HEK293T (cell line): Measurements from ENCODE around the gene EHBP1.

ENCODE experiments used
- ARNT ChIP-seq: fragments of 450-650 bp; IDR thresholded peaks from 2 replicates; pipeline ENCODE4 v1.6.1; 2017; ENCODE audit warnings: mild to moderate bottlenecking
- BHLHE40 ChIP-seq: fragments of 450-650 bp; IDR thresholded peaks from 2 replicates; pipeline ENCODE4 v1.6.1; 2016; ENCODE audit warnings: mild to moderate bottlenecking, moderate library complexity, borderline replicate concordance
- ELF4 ChIP-seq: fragments of 450-650 bp; IDR thresholded peaks from 2 replicates; pipeline ENCODE4 v1.6.1; 2017; ENCODE audit warnings: antibody characterized with exemption
- FOXK2 ChIP-seq: fragments of 450-650 bp; IDR thresholded peaks from 2 replicates; pipeline ENCODE4 v1.6.1; 2016; ENCODE audit warnings: mild to moderate bottlenecking
- FOXM1 ChIP-seq: fragments of 450-650 bp; IDR thresholded peaks from 2 replicates; pipeline ENCODE4 v1.6.1; 2017; ENCODE audit warnings: mild to moderate bottlenecking, borderline replicate concordance
- L3MBTL2 ChIP-seq: fragments of 450-650 bp; conservative IDR thresholded peaks from 2 replicates; pipeline ENCODE4 v1.6.1; 2016; ENCODE audit warnings: mild to moderate bottlenecking
- TF ChIP-seq, protein P1 (sequence below): fragments of 450-650 bp; IDR thresholded peaks from 2 replicates; pipeline ENCODE4 v1.6.1; 2016

DNA sequence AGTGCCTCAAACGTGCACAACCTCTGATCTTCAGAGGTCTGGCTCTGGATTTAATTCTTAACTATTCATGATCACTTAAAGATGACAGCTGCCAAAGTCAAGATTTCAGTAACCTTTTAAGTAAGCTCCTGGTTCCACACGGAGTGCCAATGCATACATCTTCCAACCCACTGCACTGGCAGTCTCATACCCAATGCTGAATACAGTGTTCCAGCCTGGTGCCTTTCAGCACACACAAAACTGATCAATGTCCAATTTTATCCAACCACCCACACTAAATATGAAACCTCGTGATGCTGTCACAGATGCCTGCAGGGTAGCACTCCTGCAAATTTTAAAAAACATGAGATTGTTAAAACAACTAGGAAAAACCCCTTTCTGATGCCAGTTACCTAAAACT lies 84.0 kb downstream of the EHBP1 start:
- TF ChIP-seq L3MBTL2 (no peak), ARNT (no peak), ELF4 (no peak), FOXM1 (no peak), BHLHE40 (no peak), FOXK2 (no peak)
- TF ChIP-seq, protein P1, sequence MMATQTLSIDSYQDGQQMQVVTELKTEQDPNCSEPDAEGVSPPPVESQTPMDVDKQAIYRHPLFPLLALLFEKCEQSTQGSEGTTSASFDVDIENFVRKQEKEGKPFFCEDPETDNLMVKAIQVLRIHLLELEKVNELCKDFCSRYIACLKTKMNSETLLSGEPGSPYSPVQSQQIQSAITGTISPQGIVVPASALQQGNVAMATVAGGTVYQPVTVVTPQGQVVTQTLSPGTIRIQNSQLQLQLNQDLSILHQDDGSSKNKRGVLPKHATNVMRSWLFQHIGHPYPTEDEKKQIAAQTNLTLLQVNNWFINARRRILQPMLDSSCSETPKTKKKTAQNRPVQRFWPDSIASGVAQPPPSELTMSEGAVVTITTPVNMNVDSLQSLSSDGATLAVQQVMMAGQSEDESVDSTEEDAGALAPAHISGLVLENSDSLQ = no peak
